Renal cortex interstitium (tissue), 11 donors: ENCODE measurements around the gene TPRG1L. TPM values are rescaled to one million over a fixed set of nuclear protein-coding genes. Genes with fewer than 3 reads are reported as not detected.

Experiments used
- DNase-seq, 11 donors: peaks; one replicate each; pipeline ENCODE4 v3.0.0-alpha.2; 2013; ENCODE audit warnings: low read depth in 9 of 11, low spot score in 4 of 11; ENCODE audit errors: extremely low read depth in 1 of 11
- polyA plus RNA-seq, 3 donors: library from polyadenylated mRNA; unstranded; fragments of 120-200 nt; gene quantifications; one replicate each; pipeline ENCODE4 v1.2.1, GENCODE V29; 2013; ENCODE audit not compliant: insufficient read length in 3 of 3

The TPRG1L gene
- polyA plus RNA-seq, 3 donors, result 42.9 to 44.1 (median 43.2) TPM

DNA sequence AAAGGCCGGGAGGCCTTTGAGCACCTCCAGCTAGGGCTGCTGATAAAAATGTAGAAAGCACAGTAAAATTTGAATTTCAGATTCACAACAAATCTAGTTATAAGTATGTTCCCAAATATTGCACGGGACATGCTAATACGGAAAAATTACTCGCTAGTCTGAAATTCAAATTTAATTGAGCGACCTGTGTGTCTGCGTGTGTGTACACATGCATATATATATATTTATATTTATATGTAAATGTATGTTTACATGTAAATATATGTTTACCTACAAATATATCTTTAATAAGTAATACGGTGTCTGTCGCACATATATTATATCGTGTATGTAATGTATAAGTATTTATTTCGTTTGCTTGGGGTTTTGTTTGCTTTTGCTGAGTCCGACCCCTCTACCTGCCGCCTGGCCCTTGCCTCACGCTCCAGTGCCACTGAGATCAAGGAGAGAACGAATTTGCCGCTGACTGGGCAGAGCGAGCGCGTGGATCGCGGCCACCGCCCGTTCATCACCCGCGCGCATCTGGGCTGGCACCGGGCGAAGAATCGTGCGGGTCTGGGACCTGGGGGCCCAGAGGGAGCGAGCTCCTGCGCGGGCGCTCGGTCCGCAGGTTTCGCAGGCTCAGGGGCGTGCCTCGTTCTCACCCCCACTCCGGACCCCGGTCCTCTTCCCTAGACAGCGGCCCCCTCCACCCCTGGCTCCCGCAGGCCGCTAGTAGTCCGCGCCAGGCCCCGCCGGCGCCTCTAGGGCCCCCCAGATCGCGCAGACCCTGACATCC, 25.6 kb downstream of the TPRG1L start:
- no peak for DNase-seq

DNA sequence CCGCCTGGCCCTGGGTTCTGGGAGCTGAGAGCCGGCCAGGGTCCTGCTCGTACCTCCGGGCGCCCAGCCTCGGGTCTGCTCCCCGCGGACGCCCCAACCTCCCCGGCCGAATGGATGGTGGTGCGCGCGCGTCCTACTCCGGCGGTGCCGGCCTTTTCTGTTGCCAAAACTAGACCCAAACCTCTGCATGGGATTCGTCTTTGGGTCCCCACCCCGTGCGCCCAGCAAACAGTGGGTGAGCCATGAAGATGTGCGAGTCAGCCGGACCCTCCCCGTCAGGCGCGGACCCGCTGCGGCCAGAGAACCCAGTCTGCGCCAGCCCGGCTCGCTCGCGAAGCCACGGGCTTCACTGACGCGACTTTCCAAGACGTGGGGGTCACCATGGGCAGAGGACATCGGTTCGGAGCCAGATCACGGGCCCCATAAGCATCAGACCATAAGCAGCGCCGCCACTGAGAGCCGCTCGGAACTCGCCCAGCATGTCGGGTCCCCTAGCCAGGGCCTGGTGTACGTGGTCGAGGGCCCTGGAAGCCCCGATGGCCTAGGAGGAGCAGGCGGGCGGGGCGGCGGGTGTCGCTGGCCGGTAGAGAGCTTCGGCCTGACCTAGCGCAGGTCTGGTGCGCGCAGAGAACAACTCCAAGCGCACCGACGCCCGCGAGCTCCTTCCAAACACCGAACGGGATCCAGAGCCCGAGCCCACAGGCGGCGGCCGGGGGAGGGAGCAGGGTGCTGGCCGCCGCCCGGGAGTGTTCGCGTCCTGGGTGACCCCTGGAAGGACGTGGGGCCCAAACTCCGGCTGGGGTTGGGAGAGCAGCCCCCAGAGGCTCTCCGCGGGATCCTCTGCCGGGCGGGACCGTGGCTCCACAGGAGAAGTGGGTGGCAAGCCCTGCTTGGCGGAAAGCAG, 26.5 kb downstream of the TPRG1L start:
- DNase-seq, result no peak

- DNase-seq, result no peak
These were observed 27.2 kb downstream of the TPRG1L start, which contains the start of gene TP73 for GRCh38 chr1:3651930-3652547. Gene TP73, plus strand, starts transcription at chr1:3652516. Its CDS starts 29,850 bp downstream, at chr1:3682366.

GRCh38 chr1:3652548-3653285, 27.9 kb downstream of the TPRG1L start:
- DNase-seq, result no peak

GRCh38 chr1:3653286-3653618, 28.4 kb downstream of the TPRG1L start:
- DNase-seq, result no peak

DNA sequence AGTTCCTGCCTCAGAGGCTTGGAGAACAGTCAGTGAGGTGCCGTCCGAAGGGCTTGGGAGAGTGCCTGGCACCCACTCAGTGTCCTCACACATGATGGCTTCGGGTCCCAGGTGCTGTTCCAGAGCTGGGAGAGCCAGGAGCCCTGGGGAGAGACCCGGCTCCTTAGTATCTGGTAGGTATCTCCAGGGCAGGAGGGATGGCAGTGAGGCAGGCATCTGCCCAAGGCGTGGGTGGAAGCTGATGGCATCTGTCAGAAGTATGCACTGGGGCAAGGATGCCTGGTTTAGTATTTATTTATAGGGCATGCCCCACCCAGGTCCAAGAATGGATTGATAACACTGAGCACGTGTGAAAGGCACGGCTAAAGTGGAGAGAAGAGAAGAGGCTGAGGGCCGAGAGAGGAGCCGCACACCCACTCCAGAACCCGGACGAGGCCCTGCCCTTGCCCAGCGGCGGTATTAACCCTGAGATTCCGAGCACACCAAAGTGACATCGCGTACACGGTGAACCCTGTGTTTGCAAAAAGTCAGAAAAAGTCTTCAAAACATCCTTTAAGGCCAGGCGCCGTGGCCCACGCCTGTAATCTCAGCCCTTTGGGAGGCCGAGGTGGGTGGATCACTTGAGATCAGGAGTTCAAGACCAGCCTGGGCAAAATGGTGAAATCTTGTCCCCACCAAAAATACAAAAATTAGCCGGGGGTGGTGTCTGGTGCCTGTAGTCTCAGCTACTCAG, 29.9 kb downstream of the TPRG1L start:
- no peak for DNase-seq

DNA sequence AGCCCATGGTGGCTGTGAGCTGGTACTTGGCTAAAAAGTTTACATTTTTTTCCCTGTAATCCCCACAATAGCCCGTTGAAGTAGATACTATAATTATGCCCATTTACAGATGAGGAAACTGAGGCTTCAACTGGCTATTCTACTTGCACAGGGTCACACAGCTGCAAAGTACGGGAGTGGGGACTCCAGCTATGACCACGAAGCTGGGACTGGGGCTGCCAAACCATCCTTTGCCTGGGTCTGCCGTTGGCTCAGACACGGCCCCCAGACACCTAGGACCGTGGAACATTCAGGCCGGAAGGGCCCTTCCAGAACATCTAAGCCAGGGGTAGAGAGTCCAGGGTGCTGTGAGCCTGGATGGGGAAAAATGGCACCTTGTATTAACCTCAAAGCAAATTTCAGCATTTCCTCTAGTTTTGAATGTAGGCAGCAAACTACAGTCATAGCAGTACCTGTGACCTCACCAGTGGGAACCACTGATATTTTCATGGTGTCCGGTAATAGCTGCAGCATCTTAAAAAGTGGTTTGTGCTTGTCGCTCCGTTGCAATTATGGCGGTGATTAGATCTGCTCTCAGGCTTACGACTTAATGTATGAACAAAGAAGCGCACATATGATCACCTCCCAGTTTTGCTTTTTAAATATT, 31.8 kb downstream of the TPRG1L start:
- no peak for DNase-seq

GRCh38 chr1:3657096-3657475, 32.3 kb downstream of the TPRG1L start:
- no peak for DNase-seq

DNA sequence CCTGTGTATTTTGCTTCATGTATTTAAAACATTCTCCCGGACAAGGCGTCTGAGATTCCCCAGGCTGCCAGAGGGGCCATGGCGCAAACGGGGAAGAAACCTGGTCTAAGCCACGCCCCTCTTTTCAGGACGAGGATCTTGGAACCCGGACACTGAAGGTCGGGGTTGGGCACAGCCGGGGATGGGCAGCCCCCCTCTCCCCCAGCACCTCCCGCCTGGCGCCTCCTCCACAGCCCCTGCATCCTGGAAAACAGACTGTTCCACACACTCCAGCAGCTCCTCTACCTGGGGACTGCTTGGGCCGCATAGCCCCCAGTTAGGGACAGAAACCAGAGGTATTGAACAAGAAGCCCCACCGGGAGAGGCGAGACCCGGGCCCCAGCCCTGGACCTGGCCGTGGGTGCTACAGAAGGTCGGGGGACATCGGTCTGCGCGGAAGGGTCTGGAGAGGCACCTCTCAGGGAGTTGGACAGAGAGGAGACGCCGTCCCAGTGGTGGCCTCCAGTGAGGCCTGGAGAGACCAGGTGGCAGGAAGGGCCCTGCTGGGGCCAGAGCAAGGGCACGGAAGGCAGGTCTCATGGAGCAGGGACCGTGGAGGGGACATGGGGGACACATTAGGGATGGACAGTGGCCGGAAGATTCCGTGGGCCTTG, 32.9 kb downstream of the TPRG1L start:
- no peak for DNase-seq

DNA sequence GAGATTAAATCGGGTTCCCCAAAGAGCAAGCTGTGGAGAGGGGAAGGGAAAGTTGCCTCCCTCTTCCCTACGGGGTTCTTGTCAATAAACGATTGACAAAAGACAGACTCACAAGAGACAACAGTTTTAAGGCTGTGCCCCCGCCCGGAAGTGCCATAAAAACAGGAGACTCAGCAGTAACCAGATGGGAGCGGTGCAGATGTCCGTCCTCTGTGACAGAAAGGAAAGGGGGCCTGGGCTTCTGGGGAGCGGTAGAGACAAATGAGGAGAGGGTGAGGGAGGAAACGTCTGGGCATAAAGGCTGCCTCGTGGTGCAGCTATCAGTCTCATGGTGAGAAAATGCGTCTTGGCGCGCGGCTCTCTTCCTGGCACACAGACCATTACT, 33.4 kb downstream of the TPRG1L start:
- DNase-seq, result no peak

GRCh38 chr1:3659093-3659492, 34.3 kb downstream of the TPRG1L start:
- DNase-seq, result no peak

DNA sequence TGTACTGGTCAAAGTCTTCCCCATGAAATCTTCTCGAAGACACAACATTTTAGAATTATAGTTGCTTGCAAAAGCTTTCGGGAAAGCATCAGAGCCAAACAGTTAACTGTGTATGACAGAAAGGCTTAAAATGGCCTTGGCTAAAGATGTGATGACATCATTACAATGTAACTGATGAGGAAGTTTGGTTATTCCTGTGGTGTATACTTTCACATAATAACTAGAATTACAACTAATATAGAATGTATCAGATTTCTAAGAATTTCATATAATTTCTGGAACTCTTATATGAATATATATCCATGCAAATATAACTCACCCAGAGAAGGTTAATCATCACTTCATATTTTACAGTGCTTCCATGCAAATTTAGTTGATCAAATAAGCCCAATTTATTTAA, 35.9 kb downstream of the TPRG1L start:
- no peak for DNase-seq

- no peak for DNase-seq
These were observed 36.8 kb downstream of the TPRG1L start for GRCh38 chr1:3661631-3662030.

GRCh38 chr1:3662080-3662671, 37.4 kb downstream of the TPRG1L start:
- DNase-seq, result no peak

GRCh38 chr1:3663999-3664699, 39.3 kb downstream of the TPRG1L start:
- DNase-seq, result no peak

DNA sequence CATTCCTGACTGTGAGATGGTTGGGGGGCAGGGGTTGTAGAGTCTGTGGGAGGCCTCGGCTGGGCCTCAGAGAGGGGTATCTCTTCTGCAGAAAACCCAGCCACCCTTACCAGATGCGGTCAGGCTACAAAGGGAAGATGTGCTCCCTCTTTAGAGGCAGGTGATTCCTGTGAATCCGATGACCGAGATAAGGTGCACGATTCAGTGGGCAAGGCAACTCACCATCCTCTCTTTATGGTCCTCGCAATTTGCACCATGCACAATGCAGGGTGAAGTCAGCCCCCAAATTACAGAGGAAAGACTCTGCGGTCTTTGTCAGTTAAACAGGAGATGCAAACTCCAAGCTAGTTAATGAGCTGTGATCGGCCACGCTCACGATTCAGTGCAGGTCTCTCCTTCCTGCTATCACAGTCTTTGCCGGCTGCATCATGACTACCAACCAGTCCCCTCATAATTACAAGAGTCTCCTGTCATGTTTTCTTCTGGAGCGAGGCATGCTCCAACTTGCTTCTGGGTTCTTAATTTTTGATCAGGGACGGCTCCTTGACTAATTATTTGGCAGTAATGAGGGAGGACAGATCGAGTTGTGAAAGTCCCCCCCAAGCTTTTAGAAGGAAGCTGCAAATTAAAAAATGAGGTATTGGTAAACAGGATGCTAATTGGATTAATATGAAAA, 40.0 kb downstream of the TPRG1L start:
- no peak for DNase-seq
